NCI-H2107 treated with DMSO at 0.1 percent for 48 hours (cell line): Measurements from ENCODE around the gene TCTA.

Experiments used
- DNase-seq: peaks from one replicate; lab custom pipeline; 2025; ENCODE audit not compliant: unreplicated experiment; lab: John Stamatoyannopoulos, UW

The TCTA gene

DNA sequence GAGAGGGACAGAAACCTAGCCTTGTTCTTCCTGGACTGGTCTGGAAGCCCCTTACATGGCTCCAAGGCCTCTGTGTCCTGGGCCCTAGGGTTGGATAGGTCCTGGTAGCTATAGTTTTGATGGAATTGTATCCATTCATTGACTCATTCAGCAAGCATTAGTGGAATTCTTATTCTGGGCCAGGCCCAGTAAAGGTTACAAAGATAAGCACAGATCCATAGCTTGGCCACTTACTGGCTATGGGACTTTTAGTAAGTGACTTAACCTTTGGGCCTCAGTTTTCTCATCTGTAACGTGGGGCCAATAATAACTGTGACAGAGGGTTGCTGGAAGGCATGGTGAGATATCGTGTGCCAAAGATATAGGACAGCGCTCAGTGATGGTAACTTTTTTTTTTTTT lies 44.2 kb downstream of the TCTA start:
- no peak for DNase-seq

DNA sequence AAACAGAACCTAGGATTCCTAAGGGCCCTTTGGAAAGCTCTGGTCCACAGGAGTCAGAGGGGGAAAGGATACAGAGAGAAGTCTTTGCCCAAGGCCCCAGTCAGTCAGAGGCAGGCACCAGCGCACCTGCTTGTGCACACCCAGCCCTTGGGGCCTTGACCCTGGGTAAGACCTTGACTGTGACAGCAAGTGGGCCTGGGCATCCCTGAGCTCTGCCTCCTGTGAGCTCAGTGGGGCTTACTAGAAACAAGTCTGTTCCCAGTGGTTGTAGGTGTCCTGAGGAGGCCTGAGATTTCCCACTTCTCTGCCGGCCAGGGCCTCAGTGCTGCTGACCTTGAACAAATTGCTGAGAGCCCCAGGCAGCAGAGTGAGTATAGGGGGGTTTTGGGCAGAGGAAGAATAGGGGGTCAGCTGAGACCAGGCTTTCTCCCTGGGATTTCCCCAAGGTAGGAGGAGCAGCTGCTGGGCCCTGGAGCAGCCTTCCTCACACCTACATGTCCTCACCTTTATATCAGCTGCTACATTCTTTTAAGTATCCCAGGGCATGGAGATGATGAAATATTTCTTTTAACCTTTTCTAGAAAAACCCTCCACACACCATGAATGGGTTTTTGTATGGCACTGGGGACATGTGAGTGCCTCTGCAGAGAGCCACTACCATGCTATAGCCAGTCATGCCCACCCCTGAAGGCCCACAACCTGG lies 48.1 kb downstream of the TCTA start:
- DNase-seq, result no peak

DNA sequence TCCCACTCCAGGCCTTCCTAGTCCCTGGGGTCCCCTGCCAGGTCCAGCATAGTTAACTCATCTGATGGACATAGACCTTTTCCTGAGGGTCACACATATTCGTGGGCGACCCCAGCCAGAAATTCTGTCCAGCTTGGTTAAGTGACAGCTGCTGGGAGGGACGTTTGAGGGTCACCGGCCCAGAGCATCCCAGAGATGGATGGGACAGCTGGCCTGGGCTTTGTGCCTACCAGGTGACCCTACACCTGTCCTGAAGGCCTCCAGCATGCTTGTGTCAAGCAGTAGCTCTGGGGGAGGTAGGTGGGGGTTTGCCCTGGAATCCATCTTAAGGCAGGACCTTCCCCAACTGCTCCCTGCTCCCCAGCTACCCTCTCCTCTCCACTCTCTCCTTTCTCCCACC lies 48.7 kb downstream of the TCTA start:
- DNase-seq, result no peak

DNA sequence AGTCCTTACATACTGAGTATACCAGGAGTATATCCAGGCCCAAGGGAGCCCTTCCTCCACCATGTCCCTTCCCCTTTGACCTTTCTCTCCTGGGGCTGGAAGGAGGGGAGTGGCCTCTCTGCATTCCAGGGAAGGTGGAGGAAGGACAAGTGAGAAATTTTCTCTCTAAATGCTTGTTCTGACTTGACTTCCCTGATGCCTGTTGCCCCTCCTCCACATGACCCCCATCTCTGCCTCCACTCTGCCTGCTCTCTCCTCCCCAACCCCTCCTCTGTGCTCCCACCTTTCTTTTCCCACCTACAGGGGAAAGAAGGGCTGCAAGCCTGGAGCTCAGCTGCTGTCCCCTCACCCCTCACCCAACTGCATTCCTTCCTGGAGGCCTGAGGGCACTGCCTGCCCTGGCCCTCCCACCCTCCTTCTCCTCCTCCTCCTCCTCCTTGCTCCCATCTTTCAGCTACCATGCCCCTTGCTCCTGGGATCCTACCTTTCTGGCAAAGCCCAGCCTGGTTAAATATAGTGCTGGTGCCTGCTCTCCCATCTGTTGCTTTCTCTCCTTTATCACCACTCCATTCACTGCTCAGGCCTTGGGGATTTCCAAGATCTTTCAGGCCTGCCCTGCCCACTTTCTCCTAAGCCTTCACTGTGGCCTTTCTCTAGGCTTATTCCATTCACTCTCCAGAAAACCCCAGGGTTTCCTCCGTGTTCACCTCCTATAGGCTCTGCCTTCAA lies 49.4 kb downstream of the TCTA start:
- DNase-seq, result no peak

DNA sequence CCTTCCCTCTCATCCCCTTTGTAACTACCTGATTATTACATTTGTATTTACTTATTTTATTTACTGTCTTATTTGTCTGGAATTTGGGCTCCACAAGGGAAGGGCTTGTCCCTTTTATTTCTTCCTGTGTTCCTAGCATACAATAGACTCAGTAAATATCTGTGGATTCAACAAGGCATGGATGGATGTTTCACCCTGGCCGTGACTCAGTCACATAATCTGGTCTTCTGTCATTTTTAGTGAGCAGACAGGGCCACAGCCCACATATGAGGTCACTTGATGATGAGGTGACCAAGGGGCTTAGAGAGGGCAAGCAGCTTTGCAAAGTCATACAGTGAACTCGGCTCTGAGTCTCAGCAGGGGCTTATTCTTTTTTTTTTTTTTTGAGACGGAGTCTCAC lies 50.0 kb downstream of the TCTA start:
- DNase-seq, result no peak

DNA sequence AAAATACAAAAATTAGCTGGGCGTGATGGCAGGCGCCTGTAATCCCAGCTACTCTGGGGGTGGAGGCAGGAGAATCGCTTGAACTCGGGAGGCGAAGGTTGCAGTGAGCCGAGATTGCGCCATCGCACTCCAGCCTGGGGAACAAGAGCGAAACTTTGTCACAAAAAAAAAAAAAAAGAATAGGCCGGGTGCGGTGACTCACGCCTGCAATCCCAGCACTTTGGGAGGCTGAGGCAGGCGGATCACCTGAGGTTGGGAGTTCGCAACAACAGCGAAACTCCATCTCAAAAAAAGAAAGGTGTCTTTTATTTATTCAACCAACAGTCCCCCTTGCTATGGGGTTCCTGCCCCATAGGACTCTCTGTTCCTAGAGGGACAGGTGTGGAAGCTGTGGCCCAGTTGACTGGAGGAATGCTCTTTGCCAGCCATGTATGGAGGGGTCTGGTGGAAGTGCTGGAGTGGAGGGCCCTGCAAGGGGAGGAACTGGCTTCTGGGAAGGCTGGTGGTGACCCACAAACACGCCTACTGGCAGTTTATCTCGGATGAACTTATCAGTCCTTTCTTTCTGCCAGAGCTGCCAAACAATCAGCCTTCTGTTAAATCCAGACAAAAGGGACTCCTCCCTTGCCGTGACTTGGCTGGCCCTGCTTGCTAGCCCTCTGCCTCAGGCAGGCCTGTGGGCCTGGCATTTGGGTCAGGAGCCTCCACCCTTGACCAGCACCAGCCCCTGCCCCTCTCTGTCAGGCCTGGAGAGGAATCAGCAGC lies 53.2 kb downstream of the TCTA start:
- DNase-seq, result no peak
